Pancreas (tissue), 10 donors: ENCODE data around the gene RPGRIP1L. TPM values are rescaled to one million over a fixed set of nuclear protein-coding genes. Genes with fewer than 3 reads are reported as not detected.

Experiments
- ATAC-seq, 4 donors: fragments of 200-7000 bp; cut with Tn5 transposase; one replicate each; pipeline versions ENCODE4 v1.8.0 to v1.9.1; 2020; ENCODE audit warnings: mild to moderate bottlenecking in 4 of 4, moderate library complexity in 4 of 4
- DNase-seq, 6 donors: peaks; one replicate each; pipeline ENCODE4 v3.0.0-alpha.2; 2020
- FAIRE-seq: peaks from 2 replicates; lab custom pipeline; 2012; peaks lifted over from hg19 to GRCh38; lab: Jason Lieb, UNC
- H3K27ac ChIP-seq, 4 donors: fragments of 200-600 bp; sonication (generic); 1 replicate in 3 of 4; 2 replicates in 1 of 4; pipeline versions ENCODE4 v1.5.0 to v1.8.0; 2020
- H3K27me3 ChIP-seq, 4 donors: fragments of 200-600 bp; one replicate each; pipeline ENCODE4 v1.8.0; 2021
- H3K36me3 ChIP-seq, 3 donors: fragments of 200-600 bp; sonication (generic) in 1 of 3; one replicate each; pipeline versions ENCODE4 v1.5.0 to v1.8.0; 2020 to 2021
- H3K4me1 ChIP-seq, 3 donors: fragments of 200-600 bp; one replicate each; pipeline ENCODE4 v1.8.0; 2021
- H3K4me3 ChIP-seq, 4 donors: fragments of 200-600 bp; sonication (generic) in 2 of 4; one replicate each; pipeline versions ENCODE4 v1.5.0 to v1.8.0; 2020 to 2021
- H3K9me3 ChIP-seq, 4 donors: fragments of 200-600 bp; one replicate each; pipeline ENCODE4 v1.8.0; 2021
- CTCF ChIP-seq, 4 donors: fragments of 200-600 bp; sonication (generic) in 3 of 4; IDR thresholded peaks; one replicate each; pipeline versions ENCODE4 v1.5.0 to v1.8.0; 2021; ENCODE audit warnings: antibody characterized with exemption in 4 of 4
- WGBS, 2 donors: extraction: QIAGEN DNeasy Blood & Tissue Kit; methylation state at CpG; one replicate each; pipeline ENCODE4 v1.1.7; 2013; 5-methylcytosine and 5-hydroxymethylcytosine counted together
- intact Hi-C, 3 donors: fragments of 100-400 bp; cut with DNase I; formaldehyde crosslinking; loops; one replicate each; pipeline versions ENCODE4 v1.11.1 to v1.14.2; 2022
- polyA plus RNA-seq, 2 donors: library from polyadenylated mRNA; stranded (reverse); fragments of 200-250 nt; gene quantifications; one replicate each; pipeline ENCODE4 v1.2.3, GENCODE V29; 2013
- total RNA-seq, 6 donors: library from RNA; stranded (reverse); fragmentation: NEBNext Ultra II Directional in 4 of 6; extraction: Animal tissue kit (Norgen Biotek cat#: 25700) in 4 of 6; gene quantifications; one replicate each; pipeline versions ENCODE4 v1.2.1 to v1.2.4, GENCODE V29; 2021 to 2023
- donor health status: healthy with polysubstance abuse.
- donor health status: DM: no; HTN: no; CAD: no; lungs with moderate emphysema.
- donor health status: DM: no; HTN: no; CAD: no.
- donor health status: control.
- donor health status: control.
- donor health status: Bipolar disorder and iron deficiency.
- donor health status: DM: yes; HTN: yes; CAD: no.
- donor health status: DM: no; HTN: no; CAD: no.
- donor health status: DM: no; HTN: no; CAD: no.
- donor health status: DM: yes; HTN: yes; CAD: no.

The RPGRIP1L gene
- total and polyA plus RNA-seq, 8 donors, result 1.1 to 5.2 (median 1.9) TPM

GRCh38 chr16:53714205-53715022 is 10.8 kb upstream of the RPGRIP1L start:
- peak in 3 of 4 donors; percentile 48 to 66 (median 49) for ATAC-seq
- Histone ChIP-seq H3K27ac (no peak overlapping the region), H3K27me3 (no peaks in the 10 kb centered on the region), H3K9me3 (no peaks in the 10 kb centered on the region), H3K36me3 (no peaks in the 10 kb centered on the region), H3K4me1 (peaks cover 15 to 28% (median 23%) of the 10 kb centered on the region in 3 donors), H3K4me3 (no peak overlapping the region)
- intact Hi-C loops, result no loop called here
- DNase-seq, result no peak
- WGBS, 2 donors, result 57% methylated on average over 7 of the region's 7 CpGs
- no peak for FAIRE-seq
- TF ChIP-seq CTCF (IDR thresholded peaks at IDR 0.05), result no peak

- H3K4me3 ChIP-seq, result no peak overlapping the region
- 45 to 46% methylated on average over 3 of the region's 3 CpGs for WGBS, 2 donors
- H3K27ac ChIP-seq, result no peak overlapping the region
- no peaks in the 10 kb centered on the region for H3K9me3 ChIP-seq
- no peaks in the 10 kb centered on the region for H3K36me3 ChIP-seq
- DNase-seq (no peak), ATAC-seq (peak in 2 of 4 donors; percentile 44 to 67), FAIRE-seq (no peak)
- H3K27me3 ChIP-seq, result no peaks in the 10 kb centered on the region
- no peak for TF ChIP-seq CTCF (IDR thresholded peaks at IDR 0.05)
- peaks cover 15 to 28% (median 23%) of the 10 kb centered on the region in 3 donors for H3K4me1 ChIP-seq
- intact Hi-C loops, result no loop called here
Measured at GRCh38 chr16:53713403-53714204, 9.9 kb upstream of the RPGRIP1L start.

GRCh38 chr16:53712065-53712464 is 8.4 kb upstream of the RPGRIP1L start:
- Histone ChIP-seq H3K36me3 (no peaks in the 10 kb centered on the region), H3K27me3 (no peaks in the 10 kb centered on the region), H3K4me1 (peaks cover 15 to 28% (median 23%) of the 10 kb centered on the region in 3 donors), H3K4me3 (no peak overlapping the region), H3K27ac (no peak overlapping the region), H3K9me3 (no peaks in the 10 kb centered on the region)
- no peak for FAIRE-seq
- intact Hi-C loops, result no loop called here
- no peak for DNase-seq
- ATAC-seq, result no peak
- 19 to 24% methylated on average over 2 of the region's 2 CpGs for WGBS, 2 donors
- no peak for TF ChIP-seq CTCF (IDR thresholded peaks at IDR 0.05)

GRCh38 chr16:53711390-53711789 is 7.7 kb upstream of the RPGRIP1L start:
- Histone ChIP-seq H3K36me3 (no peaks in the 10 kb centered on the region), H3K27me3 (no peaks in the 10 kb centered on the region), H3K4me1 (peaks cover 15 to 28% (median 23%) of the 10 kb centered on the region in 3 donors), H3K4me3 (no peak overlapping the region), H3K27ac (no peak overlapping the region), H3K9me3 (no peaks in the 10 kb centered on the region)
- intact Hi-C loops, result no loop called here
- DNase-seq (no peak), ATAC-seq (no peak), FAIRE-seq (no peak)
- TF ChIP-seq CTCF (IDR thresholded peaks at IDR 0.05), result no peak
- WGBS, 2 donors, result 92% methylated on average over 3 of the region's 3 CpGs
